Endothelial cell of umbilical vein (primary cell): ENCODE data around the gene MORN5.

Experiments
- EZH2 ChIP-seq: IDR thresholded peaks from 2 replicates; pipeline ENCODE4 v1.6.1; 2012; ENCODE audit warnings: borderline replicate concordance, low read depth, mild to moderate bottlenecking, moderate library complexity, low read length, inconsistent platforms; ENCODE audit not compliant: severe bottlenecking
- TF ChIP-seq, protein P1 (sequence below), 2 donors: IDR thresholded peaks; 1 replicate in 1 of 2; 2 replicates in 1 of 2; pipeline ENCODE4 v1.5.1; 2011; ENCODE audit warnings: low read length in 2 of 2, mild to moderate bottlenecking in 2 of 2, moderate library complexity in 2 of 2, control low read depth in 1 of 2, inconsistent platforms in 1 of 2, low read depth in 1 of 2; ENCODE audit not compliant: insufficient read depth in 1 of 2; ENCODE audit errors: extremely low read depth in 1 of 2

GRCh38 chr9:122216798-122217418 is 57.2 kb downstream of the MORN5 start:
- TF ChIP-seq, protein P1, sequence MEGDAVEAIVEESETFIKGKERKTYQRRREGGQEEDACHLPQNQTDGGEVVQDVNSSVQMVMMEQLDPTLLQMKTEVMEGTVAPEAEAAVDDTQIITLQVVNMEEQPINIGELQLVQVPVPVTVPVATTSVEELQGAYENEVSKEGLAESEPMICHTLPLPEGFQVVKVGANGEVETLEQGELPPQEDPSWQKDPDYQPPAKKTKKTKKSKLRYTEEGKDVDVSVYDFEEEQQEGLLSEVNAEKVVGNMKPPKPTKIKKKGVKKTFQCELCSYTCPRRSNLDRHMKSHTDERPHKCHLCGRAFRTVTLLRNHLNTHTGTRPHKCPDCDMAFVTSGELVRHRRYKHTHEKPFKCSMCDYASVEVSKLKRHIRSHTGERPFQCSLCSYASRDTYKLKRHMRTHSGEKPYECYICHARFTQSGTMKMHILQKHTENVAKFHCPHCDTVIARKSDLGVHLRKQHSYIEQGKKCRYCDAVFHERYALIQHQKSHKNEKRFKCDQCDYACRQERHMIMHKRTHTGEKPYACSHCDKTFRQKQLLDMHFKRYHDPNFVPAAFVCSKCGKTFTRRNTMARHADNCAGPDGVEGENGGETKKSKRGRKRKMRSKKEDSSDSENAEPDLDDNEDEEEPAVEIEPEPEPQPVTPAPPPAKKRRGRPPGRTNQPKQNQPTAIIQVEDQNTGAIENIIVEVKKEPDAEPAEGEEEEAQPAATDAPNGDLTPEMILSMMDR (IDR thresholded peaks at IDR 0.05; ENCODE audit: extremely low read depth in 1 of 2, insufficient read depth in 1 of 2, low read depth in 1 of 2, low read length in 2 of 2): no peak
- no peak for TF ChIP-seq EZH2
